HFF-Myc (cell line): ENCODE data around the gene KIF26A.

ENCODE experiments used
- DNase-seq: peaks from one replicate; pipeline ENCODE4 v3.0.0-alpha.2; 2011; ENCODE audit warnings: low read depth; ENCODE audit errors: extremely low read depth
- H3K4me3 ChIP-seq: replicated peaks from 2 replicates; pipeline ENCODE4 v1.5.1; 2011; ENCODE audit warnings: low read depth, mild to moderate bottlenecking, control low read depth, low read length
- TF ChIP-seq, protein P1 (sequence below): IDR thresholded peaks from 2 replicates; pipeline ENCODE4 v1.5.1; 2012; ENCODE audit warnings: mild to moderate bottlenecking, low read depth, low read length, control low read depth; ENCODE audit errors: missing control alignments

The KIF26A gene

DNA sequence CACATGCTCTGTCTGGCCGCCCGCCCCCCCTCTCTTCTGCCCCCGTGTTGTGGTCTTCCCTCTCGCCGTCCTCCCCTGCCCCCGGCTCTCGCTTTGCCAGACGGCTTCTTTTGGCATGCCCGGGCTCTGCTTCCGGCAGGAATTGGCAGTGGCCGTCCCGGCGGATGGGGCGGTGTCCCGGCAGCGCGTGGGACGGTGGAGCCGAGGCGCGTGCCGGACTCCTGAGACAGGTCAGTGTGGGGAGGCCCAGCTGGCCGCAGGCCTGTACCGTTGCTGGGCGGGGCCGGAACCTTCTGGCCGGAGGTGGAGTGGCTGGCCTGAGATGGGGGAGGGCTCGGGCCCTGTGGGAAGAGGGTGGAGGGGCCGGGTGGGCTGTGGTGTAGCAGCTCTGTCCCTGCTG, 17.1 kb downstream of the KIF26A start:
- no peak for DNase-seq
- H3K4me3 ChIP-seq: no peak overlapping the region
- TF ChIP-seq, protein P1, sequence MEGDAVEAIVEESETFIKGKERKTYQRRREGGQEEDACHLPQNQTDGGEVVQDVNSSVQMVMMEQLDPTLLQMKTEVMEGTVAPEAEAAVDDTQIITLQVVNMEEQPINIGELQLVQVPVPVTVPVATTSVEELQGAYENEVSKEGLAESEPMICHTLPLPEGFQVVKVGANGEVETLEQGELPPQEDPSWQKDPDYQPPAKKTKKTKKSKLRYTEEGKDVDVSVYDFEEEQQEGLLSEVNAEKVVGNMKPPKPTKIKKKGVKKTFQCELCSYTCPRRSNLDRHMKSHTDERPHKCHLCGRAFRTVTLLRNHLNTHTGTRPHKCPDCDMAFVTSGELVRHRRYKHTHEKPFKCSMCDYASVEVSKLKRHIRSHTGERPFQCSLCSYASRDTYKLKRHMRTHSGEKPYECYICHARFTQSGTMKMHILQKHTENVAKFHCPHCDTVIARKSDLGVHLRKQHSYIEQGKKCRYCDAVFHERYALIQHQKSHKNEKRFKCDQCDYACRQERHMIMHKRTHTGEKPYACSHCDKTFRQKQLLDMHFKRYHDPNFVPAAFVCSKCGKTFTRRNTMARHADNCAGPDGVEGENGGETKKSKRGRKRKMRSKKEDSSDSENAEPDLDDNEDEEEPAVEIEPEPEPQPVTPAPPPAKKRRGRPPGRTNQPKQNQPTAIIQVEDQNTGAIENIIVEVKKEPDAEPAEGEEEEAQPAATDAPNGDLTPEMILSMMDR: no peak

DNA sequence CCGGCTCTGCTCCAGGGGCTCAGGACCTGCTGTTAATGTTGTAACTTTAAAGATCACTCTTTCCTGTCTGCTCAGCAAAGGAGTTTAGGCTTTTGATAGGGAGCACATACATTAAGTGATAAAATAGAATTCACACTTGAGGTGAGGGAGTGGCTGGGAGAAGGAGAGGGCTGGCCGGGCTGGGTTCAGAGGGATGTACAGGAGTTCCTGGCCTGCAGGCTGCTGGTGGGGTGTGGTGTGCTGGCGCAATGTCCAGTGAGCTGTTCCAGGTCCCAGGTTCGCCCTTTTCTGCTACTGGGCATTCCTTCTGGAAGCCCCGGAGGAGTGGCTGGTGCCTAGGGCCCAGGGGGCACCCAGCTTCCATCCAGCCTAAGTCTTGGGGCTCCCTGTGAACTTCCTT, 17.8 kb downstream of the KIF26A start:
- no peak for DNase-seq
- TF ChIP-seq, protein P1: no peak
- no peak overlapping the region for H3K4me3 ChIP-seq

- no peak overlapping the region for H3K4me3 ChIP-seq
- DNase-seq: no peak
- TF ChIP-seq, protein P1: peak; percentile 7
Observed at GRCh38 chr14:104157016-104157928, 18.9 kb downstream of the KIF26A start.

DNA sequence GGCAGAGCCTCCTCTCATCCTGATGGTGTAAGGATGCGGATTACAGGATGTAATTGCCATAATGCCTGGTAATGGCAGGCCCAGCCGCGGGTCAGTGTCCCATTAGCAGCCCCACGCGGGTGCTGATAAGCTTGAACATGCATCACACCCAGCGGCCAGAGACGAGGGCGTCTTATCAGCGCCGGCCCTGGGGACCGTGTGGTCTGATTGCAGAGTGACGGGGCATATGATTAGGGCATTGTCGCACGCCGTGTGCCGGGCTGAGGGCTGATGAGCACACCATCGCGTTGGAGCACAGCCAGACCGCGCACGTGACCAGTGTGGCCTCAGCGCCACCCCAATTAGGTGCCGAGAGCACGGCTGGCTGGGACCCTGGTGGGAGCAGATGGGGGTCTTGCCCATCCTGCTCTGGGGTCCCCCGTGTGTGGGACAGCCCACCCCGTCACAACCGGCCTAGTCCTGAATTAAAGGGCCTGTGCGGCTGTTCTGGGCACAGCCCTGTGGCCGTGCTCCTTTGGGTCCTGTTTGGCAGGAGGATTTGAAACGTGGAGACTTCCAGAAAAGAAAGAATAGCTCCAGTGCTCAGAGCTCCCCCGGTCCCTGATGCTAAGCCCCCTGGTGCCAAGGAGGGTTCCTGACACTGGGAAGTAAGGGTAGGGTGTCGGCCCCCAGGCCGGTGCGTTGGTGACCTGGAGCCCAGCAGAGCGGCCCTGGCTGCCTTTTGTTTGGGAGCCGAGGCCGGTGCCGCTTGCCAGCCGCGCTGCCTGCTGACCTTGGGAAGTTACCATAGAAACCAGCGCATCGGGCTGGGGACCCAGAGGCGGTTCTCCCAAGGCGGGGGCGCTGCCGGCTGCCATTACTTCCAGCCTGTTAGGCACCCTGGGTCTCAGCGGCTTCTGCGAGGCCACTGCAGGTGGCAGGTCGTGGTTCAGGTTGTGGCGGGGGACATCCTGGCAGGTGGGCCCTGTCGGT, 20.7 kb downstream of the KIF26A start:
- no peak overlapping the region for H3K4me3 ChIP-seq
- no peak for DNase-seq
- TF ChIP-seq, protein P1: no peak

DNA sequence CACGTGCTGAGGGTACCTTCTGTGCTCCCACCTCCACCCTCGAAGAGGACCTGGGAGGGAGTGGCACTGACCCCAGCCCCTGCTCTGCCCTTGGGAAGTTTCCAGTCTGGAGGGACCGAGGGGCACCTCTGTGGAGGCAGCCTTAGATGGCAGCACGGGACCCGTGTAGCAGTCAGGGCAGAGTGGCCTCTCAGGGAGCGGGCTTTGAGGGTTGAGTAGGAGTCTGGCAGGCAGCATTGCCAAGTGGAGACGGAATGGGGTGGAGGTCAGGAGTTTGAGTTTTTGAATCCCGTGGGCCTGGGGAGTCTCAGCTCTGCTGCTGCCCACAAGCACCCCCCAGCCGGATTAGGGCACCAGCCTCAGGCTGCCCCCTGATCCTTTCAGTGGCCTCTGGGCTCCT, 21.6 kb downstream of the KIF26A start:
- no peak for DNase-seq
- TF ChIP-seq, protein P1: no peak
- H3K4me3 ChIP-seq: no peak overlapping the region

GRCh38 chr14:104161602-104162367, 23.4 kb downstream of the KIF26A start:
- TF ChIP-seq, protein P1: no peak
- DNase-seq: no peak
- no peak overlapping the region for H3K4me3 ChIP-seq
